ENCODE data around the gene CHST12.
"Not testable (repeated sequence)": the region's sequence is repeated elsewhere in the genome, so short reads cannot be mapped to it uniquely, and the experiment has no call there.

The CHST12 gene

DNA sequence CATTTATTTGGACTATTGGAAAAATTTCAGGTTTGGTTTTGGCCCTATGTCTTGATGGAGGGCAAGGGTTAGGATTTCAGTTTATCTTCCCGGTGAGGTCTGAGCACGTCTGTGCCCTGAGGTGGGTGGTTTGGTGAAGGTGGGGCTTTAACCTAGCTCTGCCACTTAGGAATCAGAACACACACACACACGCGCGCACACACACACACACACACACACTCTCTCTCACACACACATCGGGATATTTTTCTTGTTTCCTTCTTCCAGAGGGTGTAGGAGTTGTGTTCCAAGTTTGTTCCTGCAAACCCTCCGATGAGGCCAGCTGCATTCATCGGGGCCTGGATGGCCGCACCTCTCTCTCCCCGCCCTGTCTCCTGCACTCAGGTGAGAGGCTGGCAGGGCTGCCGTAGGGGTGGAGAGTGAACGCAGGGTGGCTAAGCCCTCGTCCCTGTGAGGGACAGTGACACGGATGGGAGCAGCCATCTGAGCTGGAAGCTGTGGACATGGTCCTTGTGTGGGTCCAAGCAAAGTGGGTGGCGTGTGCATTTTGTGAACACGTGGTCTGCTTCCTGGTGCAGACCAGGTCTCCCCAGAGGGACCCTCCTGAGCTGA lies 34.2 kb downstream of the CHST12 start:
- no peak for DNase-seq

- DNase-seq: no peak
Observed at GRCh38 chr7:2438186-2438585, 34.8 kb downstream of the CHST12 start.

GRCh38 chr7:2438775-2439174 lies 35.4 kb downstream of the CHST12 start:
- no peak for DNase-seq

DNA sequence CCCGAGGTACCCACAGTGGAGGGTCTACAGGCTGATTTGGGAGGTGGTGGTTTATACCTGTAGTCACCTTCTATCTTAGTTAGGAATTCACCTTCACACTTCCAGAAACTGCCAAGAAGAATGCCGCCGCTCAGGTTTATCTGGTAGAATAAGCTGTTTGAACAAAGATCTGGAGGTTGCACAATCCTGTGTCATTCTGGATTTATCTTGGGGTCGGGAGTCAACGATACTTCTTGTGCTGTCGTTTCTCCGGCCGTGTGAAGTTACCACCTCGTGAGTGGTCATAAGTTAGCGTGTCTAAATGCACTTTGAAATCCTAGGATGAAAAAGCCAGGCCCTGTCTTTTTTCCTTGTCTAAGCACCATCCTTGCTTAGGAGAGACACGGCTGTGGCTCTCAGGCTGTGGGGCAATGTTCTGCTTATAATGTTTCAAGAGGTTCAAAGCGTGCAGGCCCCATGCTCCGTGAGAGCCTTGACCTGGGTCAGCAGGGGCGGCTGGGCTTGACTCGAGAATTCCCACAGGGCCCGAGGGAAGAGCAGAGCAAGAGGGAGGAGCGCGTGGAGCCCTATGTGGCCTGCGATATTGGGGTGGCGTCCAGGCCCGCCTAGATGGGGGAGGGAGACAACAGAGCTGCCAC lies 37.3 kb downstream of the CHST12 start:
- DNase-seq: no peak

- DNase-seq: no peak
Observed at GRCh38 chr7:2441430-2442058, 38.1 kb downstream of the CHST12 start.

DNA sequence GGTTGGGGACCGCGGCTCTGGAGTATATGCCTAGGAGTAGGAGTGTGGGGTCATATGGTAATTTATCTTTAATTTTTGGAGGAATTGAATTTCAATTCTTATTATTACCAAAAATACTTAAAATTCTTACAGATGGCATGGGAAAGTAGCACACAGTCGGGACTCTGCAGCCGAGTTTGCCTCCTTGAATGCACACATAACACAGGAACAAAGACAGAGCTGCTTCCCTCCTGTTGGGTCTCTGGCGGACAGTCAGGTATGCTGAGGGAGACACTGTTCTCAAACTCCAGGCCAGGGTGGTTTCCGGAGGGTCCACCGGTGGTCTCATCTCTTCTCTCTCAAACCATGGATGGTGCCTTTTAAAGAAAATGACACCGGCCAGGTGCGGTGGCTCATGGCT lies 40.1 kb downstream of the CHST12 start:
- DNase-seq: no peak

DNA sequence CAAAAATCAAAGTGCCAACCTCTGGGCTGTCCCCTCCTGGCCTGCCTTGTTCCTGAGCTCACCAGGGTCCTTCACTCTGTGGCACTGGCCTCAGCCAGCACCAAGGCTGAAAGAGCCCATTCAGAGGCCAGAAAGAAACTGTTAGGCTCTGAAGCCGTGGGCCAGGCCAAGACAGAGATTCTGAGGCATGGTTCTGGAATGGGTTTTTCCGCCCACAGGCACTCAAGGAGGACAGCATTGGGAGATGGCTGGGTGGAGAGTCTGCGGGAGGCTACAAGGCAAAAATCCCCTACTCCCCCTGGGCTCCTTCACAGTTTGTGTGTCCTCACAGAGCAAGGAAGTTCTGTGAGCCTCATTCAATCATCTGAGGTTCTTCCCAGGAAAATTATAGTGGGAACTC lies 41.1 kb downstream of the CHST12 start:
- no peak for DNase-seq

- no peak for DNase-seq
Observed at GRCh38 chr7:2445047-2445446, 41.6 kb downstream of the CHST12 start.

DNA sequence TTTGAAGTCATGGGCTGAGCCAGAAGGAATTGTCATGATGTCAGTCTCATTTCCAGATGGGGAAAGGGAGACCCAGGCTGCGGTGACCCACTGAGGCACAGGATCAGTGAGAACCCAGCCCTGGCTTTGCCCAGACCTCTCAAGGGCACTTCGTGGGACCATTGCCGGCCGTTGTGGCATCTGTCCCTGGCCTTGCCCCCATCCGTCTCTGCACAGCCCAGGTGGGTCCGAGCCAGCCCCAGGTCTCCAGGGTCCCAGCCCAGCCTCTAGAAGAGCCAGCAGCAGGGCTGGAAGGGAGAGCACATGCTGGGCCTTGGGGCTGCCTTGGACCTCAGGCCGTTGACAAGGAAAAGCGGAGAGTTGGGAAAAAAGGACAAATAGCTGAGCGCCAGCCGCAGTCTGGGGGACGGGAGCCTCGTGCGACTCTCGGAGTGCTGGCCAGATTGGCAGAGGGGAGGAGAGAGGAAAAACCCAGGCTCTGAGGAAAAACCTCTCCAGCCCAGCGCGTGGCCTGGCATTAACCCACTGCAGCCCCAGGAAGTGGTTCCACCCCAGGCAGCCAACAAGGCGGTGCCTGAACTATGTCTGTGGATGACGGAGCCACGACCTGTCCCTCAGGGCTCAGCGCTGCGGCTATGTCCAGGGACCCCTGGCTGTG lies 42.6 kb downstream of the CHST12 start:
- DNase-seq: no peak

- no peak for DNase-seq
Observed at GRCh38 chr7:2446676-2447075, 43.3 kb downstream of the CHST12 start.

DNA sequence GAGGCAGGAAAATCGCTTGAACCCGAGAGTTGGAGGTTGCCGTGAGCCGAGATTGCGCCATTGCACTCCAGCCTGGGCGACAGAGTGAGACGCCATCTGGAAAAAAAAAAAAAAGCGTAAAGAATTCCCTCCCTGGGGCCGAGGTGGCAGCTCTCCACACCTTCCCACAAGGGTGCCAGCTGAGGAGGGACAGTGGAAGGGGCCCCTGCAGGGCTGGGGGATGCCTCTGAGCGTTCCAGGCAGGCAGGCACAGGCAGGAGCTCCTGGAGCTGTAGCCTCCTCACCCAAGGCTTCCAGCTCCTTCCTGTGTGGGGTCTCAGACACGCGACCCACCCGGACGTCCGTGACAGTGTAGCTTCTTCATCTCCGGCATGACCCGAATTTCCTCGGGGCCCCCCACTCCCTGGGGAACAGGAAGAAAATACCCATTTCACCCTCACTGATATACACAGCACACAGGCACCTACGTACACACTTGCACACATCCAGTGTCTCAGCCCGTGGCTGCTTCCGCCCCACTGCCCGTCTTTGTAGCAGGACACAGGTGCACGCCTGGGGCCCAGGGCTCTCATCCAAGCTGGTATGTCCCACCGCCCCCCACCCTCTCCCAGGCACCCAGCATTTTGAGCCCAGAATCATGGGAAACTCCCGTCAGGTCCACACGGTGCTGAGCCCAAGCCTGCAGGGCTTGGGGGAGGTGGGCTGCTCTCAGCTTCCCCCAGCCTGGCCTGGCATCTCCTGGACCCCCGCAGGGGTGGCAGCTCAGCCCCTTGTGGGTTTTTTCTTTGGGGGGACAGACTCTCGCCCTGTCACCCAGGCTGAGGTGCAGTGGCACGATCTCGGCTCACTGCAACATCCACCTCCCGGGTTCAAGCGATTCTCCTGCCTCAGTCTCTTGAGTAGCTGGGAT lies 47.0 kb downstream of the CHST12 start:
- DNase-seq: no peak

DNA sequence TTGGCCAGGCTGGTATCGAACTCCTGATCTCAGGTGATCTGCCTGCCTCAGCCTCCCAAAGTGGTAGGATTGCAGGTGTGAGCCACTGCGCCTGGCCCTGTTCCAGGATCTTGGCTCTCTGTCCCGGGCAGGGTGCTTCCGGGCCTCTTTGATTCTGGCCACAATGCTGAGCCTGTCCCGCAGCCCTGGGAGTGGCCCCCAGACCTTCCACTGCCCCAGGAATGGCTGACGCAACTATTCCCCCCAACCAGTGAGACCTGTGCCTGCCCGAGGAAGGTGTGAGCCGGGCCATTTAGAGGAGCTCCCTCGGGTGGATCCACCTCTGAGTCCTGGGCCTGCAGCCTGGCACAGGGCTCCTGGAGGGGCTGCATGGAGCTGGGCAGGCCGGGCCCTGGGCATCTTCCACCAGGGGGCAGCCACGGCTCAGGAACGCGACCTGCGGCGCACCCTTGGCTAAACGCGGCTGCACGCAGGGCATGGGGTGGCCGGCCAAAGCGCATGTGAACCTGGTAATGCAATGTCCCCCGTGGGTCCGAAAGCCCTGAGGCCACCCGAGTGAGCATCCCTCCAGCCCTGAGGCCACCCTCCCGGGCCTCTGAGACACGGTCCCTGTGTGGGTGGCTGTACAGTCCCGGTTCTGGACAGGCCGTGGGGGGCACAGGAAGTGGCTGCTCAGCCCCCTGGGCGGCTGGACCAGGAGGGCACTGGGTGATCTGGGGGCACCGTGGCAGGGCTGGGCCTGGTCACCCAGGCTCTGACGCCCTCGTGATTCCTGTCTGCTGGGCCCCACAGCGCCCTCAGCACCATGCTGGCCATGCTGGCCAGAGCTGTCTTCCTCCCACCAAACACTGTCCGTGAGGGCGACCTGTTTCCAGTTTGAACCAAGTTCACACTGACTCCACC lies 48.0 kb downstream of the CHST12 start:
- peak; percentile 65 for DNase-seq

DNA sequence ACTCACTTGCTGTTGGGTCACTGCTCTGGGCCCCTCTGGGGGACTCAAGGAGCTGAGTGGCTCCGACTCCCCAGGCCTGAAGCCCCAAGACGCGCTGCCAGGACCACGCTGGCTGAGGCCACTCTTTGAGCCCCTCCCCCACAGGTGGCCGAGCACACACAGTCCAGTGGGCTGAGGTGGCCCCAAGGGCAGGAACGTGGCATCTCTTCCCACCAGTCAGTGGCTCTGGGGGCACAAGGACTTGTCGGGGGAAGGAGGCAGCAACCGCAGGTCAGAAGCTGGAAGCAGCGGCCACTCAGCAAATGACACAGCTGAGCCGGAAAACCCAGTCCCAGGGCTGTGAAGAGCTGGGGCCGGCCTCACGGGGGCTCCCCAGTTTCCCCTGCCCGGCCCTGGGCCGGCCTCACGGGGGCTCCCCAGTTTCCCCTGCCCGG lies 48.7 kb downstream of the CHST12 start:
- peak; percentile 36 for DNase-seq

DNA sequence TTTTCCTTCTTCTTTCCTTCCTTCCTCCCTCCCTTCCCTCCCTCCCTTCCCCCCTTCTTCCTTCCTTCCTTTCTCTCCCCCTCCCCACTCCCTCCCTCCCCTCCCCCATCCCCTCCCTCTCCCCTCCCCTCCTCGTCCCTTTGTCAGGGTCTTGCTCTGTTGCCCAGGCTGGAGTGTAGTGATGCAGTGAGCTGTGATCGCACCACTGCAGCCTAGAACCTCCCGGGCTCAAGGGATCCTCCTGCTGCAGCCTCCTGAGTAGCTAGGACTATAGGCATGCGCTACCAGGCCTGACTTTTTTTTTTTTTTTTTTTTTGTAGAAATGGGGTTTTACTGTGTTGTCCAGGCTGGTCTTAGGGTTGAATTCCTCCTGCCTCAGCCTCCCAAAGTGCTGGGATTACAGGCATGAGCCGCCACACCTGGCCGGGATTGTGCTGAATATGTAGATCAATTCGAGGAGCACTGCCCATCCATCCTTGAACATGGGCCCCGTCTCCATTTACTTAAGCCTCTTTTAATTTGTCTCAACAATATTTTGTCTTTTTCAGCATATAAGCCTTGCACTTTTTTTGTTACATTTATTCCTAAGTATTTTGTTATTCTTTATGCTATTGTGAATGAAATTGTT lies 49.3 kb downstream of the CHST12 start:
- no peak for DNase-seq

GRCh38 chr7:2453849-2454248 lies 50.4 kb downstream of the CHST12 start:
- not testable (repeated sequence) for DNase-seq

DNA sequence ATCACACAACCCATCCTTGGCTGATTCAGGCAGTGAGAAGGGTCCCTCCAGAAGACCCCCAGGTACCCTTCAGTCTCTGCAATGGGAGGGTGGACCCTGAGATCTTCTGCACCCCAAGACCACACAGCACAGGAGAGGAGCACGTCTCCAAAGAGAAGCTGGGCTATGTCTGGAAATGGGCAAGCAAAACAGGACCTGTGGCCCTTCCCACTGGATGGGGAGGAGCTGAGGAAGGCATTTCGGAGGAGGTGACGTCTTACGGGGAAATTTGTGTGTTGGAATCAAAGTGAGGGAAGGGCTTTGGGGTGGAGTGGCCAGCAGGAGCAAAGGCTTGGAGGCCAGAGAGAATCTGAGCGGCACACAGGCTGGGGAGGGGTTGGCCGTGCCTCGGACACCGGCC lies 56.3 kb downstream of the CHST12 start:
- DNase-seq: no peak

DNA sequence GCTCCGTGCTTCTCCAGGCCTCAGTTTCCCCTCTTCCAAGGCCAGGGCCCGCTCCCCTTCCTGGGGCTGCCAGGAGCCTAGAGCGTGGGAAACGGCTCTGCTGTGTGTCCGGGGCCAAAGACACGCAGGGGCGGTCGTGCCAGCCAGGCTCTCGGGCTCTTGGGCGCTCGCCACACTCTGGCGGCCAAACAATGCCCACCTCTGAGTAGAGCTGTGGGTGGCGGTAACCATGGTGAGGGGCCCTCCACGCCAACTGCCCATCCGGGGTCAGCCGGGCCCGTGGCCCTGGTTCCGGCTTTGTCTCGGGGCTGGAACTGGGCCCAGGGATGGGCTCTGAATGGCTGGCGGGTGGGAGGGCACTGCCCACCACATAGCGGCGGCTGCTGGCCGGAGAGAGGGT lies 56.8 kb downstream of the CHST12 start:
- no peak for DNase-seq

- DNase-seq: no peak
Observed at GRCh38 chr7:2460641-2461040, 57.2 kb downstream of the CHST12 start.

GRCh38 chr7:2461268-2462026 lies 58.0 kb downstream of the CHST12 start:
- DNase-seq: no peak

GRCh38 chr7:2462731-2463130 lies 59.3 kb downstream of the CHST12 start:
- no peak for DNase-seq

DNA sequence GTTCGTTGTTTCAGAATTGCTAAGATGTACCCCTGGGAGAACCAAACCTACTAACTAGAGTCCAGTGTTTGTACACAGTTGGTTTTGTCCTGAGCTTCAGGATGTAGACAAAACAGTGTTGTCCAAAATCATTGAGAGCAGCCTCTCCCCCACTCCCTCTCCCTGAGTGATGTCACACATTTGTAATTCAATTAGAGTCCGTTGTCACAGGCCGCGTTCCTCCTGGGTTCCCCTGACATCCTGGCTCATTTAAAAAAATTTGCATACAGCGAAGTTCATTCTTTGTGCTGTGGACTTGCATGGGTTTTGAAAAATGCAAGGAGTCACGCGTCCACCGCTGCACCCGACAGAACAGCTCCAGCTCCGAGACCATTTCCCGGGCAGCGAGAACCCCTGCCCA lies 62.5 kb downstream of the CHST12 start:
- no peak for DNase-seq

All from inflammatory macrophage treated with lipopolysaccharide for 4 hours (primary cell).